Renal cortex interstitium (tissue), 15 donors: ENCODE data around the gene CDC42. TPM values are rescaled to one million over a fixed set of nuclear protein-coding genes. Genes with fewer than 3 reads are reported as not detected.
"Not testable (repeated sequence)": the region's sequence is repeated elsewhere in the genome, so short reads cannot be mapped to it uniquely, and the experiment has no call there.

Experiments used
- DNase-seq, 11 donors: peaks; one replicate each; pipeline ENCODE4 v3.0.0-alpha.2; 2013; ENCODE audit warnings: low read depth in 9 of 11, low spot score in 4 of 11; ENCODE audit errors: extremely low read depth in 1 of 11
- long read RNA-seq, 16 experiments: transcript quantifications; one replicate each; lab custom pipeline, GENCODE V29; 2026
- polyA plus RNA-seq, 3 donors: library from polyadenylated mRNA; unstranded; fragments of 120-200 nt; gene quantifications; one replicate each; pipeline ENCODE4 v1.2.1, GENCODE V29; 2013; ENCODE audit not compliant: insufficient read length in 3 of 3

The CDC42 gene
- 100 to 1,000 TPM; 337 to 409 (median 366) TPM for polyA plus RNA-seq
- long read RNA-seq, donor 1, partial matches to known transcripts, result 99 of 177 reads
- long read RNA-seq, donor 1, other reads (novel, unspliced or antisense), result 76 of 177 reads
- long read RNA-seq, donor 2, partial matches to known transcripts, result 120 of 196 reads
- long read RNA-seq, donor 2, other reads (novel, unspliced or antisense), result 75 of 196 reads
- long read RNA-seq, donor 3, partial matches to known transcripts, result 193 of 315 reads
- long read RNA-seq, donor 3, other reads (novel, unspliced or antisense), result 122 of 315 reads
- long read RNA-seq, donor 4, partial matches to known transcripts, result 50 of 111 reads
- long read RNA-seq, donor 4, other reads (novel, unspliced or antisense), result 59 of 111 reads
- long read RNA-seq, donor 5, result 0 reads
- long read RNA-seq, donor 6, transcript CDC42-203 (6 exons, 2,274 nt), result major isoform, 5 of 99 reads
- long read RNA-seq, donor 6, partial matches to known transcripts, result 22 of 99 reads
- long read RNA-seq, donor 6, other reads (novel, unspliced or antisense), result 69 of 99 reads
- long read RNA-seq, donor 7, transcript CDC42-203 (6 exons, 2,274 nt), result major isoform, 10 of 282 reads
- long read RNA-seq, donor 7, partial matches to known transcripts, result 170 of 282 reads
- long read RNA-seq, donor 7, other reads (novel, unspliced or antisense), result 102 of 282 reads
- long read RNA-seq, donor 8, transcript CDC42-202 (7 exons, 2,256 nt), result major isoform, 7 of 346 reads
- long read RNA-seq, donor 8, transcript CDC42-203 (6 exons, 2,274 nt), result minor isoform, 6 of 346 reads
- long read RNA-seq, donor 8, partial matches to known transcripts, result 195 of 346 reads
- long read RNA-seq, donor 8, other reads (novel, unspliced or antisense), result 138 of 346 reads
- long read RNA-seq, donor 9, partial matches to known transcripts, result 372 of 446 reads
- long read RNA-seq, donor 9, other reads (novel, unspliced or antisense), result 71 of 446 reads
- long read RNA-seq, donor 10, partial matches to known transcripts, result 121 of 193 reads
- long read RNA-seq, donor 10, other reads (novel, unspliced or antisense), result 71 of 193 reads
- long read RNA-seq, donor 11, partial matches to known transcripts, result 41 of 104 reads
- long read RNA-seq, donor 11, other reads (novel, unspliced or antisense), result 61 of 104 reads
- long read RNA-seq, donor 12, partial matches to known transcripts, result 0 of 31 reads
- long read RNA-seq, donor 12, other reads (novel, unspliced or antisense), result 30 of 31 reads
- long read RNA-seq, donor 13, partial matches to known transcripts, result 333 of 339 reads
- long read RNA-seq, donor 13, other reads (novel, unspliced or antisense), result 0 of 339 reads
- long read RNA-seq, donor 14, partial matches to known transcripts, result 23 of 74 reads
- long read RNA-seq, donor 14, other reads (novel, unspliced or antisense), result 51 of 74 reads
- long read RNA-seq, donor 15, partial matches to known transcripts, result 44 of 79 reads
- long read RNA-seq, donor 15, other reads (novel, unspliced or antisense), result 34 of 79 reads
- long read RNA-seq, donor 16, partial matches to known transcripts, result 249 of 441 reads
- long read RNA-seq, donor 16, other reads (novel, unspliced or antisense), result 187 of 441 reads

DNA sequence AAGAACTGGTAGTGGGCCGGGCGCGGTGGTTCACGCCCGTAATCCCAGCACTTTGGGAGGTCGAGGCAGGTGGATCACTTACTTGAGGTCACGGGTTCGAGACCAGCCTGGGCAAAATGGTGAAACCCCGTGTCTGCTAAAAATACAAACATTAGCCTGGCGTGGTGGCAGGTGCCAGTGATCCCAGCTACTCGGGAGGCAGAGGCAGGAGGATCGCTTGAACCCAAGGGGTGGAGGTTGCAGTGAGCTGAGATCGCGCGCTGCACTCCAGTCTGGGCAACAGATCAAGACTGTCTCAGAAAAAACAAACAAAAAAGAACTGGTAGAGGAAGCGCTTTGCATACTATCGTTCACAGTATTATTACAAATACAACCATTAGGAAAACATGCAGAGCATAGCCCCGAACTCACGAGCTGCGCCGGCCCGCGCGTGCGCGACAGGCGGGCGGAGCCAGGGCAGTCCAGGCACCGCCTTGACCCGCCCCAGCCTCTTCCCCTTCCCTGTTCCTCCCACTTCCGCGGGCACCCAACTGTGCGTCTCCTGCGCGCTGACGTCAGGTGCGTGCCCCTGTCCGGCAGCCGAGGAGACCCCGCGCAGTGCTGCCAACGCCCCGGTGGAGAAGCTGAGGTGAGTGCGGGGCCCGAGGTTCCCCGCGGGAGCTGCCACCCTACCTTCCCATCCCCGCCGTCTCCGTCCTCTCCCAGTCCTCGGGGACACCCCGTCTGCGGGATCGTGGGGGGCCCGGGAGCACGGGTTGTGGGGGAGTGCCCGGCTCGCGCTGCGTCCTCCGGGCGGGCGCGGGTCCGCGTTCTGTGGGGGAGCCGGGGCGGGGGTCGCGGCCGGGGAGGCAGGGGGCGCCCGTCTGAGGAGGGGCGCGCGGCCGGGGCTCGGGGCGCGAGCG, at the start of gene CDC42:
Gene CDC42, plus strand, starts transcription at position 595 of the 902 bp plus-strand sequence. CDS start 25,770 bp downstream, outside the sequence.
- peak; percentile 81 to 95 (median 93) for DNase-seq

- not testable (repeated sequence) for DNase-seq
Measured at GRCh38 chr1:22002875-22003274, 49.6 kb upstream of the CDC42 start.

DNA sequence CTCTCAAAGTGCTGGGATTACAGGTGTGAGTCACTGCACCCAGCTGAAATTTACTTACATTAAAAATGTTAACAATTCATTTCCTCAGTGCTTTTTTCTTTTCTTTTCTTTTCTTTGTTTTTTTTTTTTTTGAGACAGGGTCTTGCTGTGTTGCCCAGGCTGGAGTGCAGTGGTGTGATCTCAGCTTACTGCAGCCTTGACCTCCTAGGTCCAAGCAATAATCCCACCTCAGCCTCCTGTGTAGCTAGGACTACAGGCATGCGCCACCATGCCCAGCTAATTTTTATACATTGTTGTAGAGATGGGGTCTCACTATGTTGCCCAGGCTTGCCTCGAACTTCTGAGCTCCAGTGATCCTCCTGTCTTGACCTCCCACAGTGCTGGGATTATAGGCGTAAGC, 48.5 kb upstream of the CDC42 start:
- not testable (repeated sequence) for DNase-seq

GRCh38 chr1:22005261-22006149, 47.0 kb upstream of the CDC42 start:
- DNase-seq, result not testable (repeated sequence)

DNA sequence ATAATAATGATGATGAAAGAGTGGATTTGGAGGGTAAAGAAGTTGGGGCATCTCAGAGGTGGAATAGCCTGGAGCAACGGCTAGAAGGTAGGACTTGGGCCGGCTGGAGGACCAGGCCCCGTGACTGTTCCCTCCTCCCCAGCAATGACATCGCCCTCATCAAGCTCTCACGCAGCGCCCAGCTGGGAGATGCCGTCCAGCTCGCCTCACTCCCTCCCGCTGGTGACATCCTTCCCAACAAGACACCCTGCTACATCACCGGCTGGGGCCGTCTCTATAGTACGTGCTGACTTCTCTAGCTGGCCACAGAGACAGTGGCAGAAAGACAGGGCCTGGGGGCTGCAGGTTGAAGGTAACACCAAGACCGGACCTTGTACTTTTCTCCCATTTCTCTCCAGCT, 45.8 kb upstream of the CDC42 start:
- not testable (repeated sequence) for DNase-seq

GRCh38 chr1:22007262-22007661, 45.2 kb upstream of the CDC42 start:
- not testable (repeated sequence) for DNase-seq

DNA sequence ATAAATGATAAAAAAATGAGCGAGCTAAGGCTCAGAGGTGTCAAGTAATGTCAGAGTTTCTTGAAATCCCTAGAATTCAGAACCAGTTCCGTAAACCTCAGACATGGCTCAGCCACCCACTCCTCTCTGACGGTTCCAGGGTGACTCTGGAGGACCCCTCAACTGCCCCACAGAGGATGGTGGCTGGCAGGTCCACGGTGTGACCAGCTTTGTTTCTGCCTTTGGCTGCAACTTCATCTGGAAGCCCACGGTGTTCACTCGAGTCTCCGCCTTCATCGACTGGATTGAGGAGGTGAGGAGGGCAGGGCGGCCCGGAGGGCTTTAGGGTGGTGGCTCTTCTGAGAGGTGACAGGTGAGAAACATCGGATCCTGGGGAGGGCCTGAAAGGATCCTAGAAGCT, 42.9 kb upstream of the CDC42 start:
- not testable (repeated sequence) for DNase-seq

GRCh38 chr1:22012752-22013151, 39.8 kb upstream of the CDC42 start:
- DNase-seq, result not testable (repeated sequence)

DNA sequence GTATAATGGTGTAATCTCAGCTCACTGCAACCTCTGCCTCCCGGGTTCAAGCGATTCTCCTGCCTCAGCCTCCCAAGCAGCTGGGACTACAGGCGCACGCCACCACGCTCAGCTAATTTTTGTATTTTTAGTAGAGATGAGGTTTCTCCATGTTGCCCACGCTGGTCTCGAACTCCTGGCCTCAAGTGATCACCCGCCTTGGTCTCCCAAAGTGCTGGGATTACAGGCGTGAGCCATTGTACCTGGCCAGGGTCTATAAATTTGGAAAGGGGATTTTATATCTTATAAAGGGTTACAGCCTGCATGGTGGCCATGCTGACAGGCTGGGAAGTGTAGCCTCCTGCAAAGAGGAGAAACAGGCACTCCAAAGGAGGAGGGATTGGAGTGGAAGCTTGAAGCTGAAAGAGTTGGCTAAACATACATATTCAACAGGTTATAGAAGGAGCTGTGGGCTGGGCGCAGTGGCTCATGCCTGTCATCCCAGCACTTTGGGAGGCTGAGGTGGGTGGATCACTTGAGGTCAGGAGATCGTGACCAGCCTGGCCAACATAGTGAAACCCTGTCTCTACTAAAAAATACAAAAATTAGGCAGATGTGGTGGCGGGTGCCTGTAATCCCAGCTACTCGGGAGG, 37.8 kb upstream of the CDC42 start:
- not testable (repeated sequence) for DNase-seq

DNA sequence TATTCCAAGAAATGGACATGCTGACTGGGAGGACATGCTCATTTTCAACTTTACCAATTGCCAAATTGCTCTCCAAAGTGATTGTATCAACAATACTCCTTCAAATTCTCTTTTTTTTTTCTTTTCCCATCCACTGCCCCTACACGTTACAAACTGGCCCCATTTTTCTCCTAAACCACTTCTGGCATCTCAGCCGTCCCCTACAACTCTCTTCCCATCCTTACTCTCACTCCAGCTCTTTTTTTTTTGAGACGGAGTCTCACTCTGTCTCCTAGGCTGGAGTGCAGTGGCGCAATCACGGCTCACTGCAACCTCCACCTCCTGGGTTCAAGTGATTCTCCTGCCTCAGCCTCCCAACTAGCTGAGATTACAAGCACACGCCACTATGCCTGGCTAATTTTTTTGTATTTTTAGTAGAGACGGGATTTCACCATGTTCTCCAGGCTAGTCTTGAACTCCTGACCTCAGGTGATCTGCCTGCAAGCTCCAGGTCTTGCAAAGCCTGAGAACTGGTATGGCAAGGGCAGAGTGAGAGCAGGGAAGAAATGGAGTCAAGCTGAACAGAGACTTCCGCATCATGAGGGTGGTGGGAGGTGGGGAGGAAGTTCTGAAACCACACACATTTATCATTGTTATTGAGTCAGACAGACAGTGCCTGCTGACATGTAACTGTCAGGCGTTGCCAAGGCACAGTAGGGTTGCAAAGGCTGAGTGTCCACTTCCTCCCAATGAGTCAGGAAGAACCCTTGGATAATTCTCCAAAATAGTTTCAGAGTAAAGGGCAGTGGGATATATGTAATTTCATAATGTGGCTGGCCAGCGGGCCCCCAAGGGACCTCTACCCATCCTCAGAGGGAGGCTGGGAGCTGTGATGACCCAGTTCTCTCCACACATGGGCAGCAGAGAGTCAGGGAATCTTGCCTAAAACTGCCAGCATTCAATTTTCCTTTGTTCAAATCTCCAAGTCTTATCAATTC, 33.6 kb upstream of the CDC42 start:
- DNase-seq, result no peak

GRCh38 chr1:22021061-22021460, 31.4 kb upstream of the CDC42 start:
- no peak for DNase-seq

- DNase-seq, result peak in 10 of 11 donors; percentile 20 to 85 (median 68)
Measured at GRCh38 chr1:22024485-22025367, 27.8 kb upstream of the CDC42 start.

GRCh38 chr1:22025368-22026155, 26.9 kb upstream of the CDC42 start:
- peak in 10 of 11 donors; percentile 64 to 90 (median 84) for DNase-seq
